Aorta (tissue), 5 donors: ENCODE data around the gene WARS2. TPM values are rescaled to one million over a fixed set of nuclear protein-coding genes. Genes with fewer than 3 reads are reported as not detected.

ENCODE experiments used
- ATAC-seq: fragments of 200-7000 bp; cut with Tn5 transposase; one replicate; pipeline ENCODE4 v1.9.1; 2022; ENCODE audit warnings: moderate library complexity; ENCODE audit not compliant: low FRiP score
- DNase-seq, 2 donors: peaks; one replicate each; pipeline ENCODE4 v3.0.0-alpha.2; 2020
- H3K27ac ChIP-seq, 2 donors: one replicate each; pipeline ENCODE4 v1.5.1; 2013; ENCODE audit warnings: low read length in 2 of 2, mild to moderate bottlenecking in 2 of 2, moderate library complexity in 2 of 2, control low read depth in 1 of 2, inconsistent platforms in 1 of 2, low read depth in 1 of 2
- H3K27me3 ChIP-seq, 2 donors: one replicate each; pipeline ENCODE4 v1.6.1; 2013; ENCODE audit warnings: control low read depth in 1 of 2, low read length in 1 of 2, mild to moderate bottlenecking in 1 of 2, moderate library complexity in 1 of 2; ENCODE audit not compliant: insufficient read depth in 2 of 2, control insufficient read depth in 1 of 2
- H3K36me3 ChIP-seq, 2 donors: one replicate each; pipeline ENCODE4 v1.6.1; 2013; ENCODE audit warnings: control low read depth in 1 of 2, low read length in 1 of 2, mild to moderate bottlenecking in 1 of 2; ENCODE audit not compliant: insufficient read depth in 2 of 2, control insufficient read depth in 1 of 2
- H3K4me1 ChIP-seq, 2 donors: one replicate each; pipeline ENCODE4 v1.6.1; 2013; ENCODE audit warnings: low read length in 2 of 2, control low read depth in 1 of 2, mild to moderate bottlenecking in 1 of 2, moderate library complexity in 1 of 2; ENCODE audit not compliant: insufficient read depth in 2 of 2, control insufficient read depth in 1 of 2
- H3K4me3 ChIP-seq, 2 donors: one replicate each; pipeline ENCODE4 v1.5.1; 2013; ENCODE audit warnings: low read length in 2 of 2, control low read depth in 1 of 2, mild to moderate bottlenecking in 1 of 2
- H3K9me3 ChIP-seq: one replicate; pipeline ENCODE4 v1.6.1; 2013; ENCODE audit warnings: mild to moderate bottlenecking, low read length; ENCODE audit not compliant: control insufficient read depth
- WGBS, 2 donors: extraction: QIAGEN DNeasy Blood & Tissue Kit; methylation state at CpG; one replicate each; pipeline ENCODE4 v1.1.7; 2013; 5-methylcytosine and 5-hydroxymethylcytosine counted together
- intact Hi-C, 2 donors: fragments of 100-400 bp; cut with DNase I; formaldehyde crosslinking; loops; one replicate each; pipeline versions ENCODE4 v1.14.2 to v1.15.0; 2022
- polyA plus RNA-seq, 2 donors: library from polyadenylated mRNA; stranded (reverse); fragments of 200-250 nt; gene quantifications; one replicate each; pipeline ENCODE4 v1.2.3, GENCODE V29; 2013
- total RNA-seq, 2 donors: library from RNA; stranded (reverse); fragmentation: NEBNext Ultra II Directional; extraction: Animal tissue kit (Norgen Biotek cat#: 25700); gene quantifications; one replicate each; pipeline ENCODE4 v1.2.1, GENCODE V29; 2021
- donor health status: healthy with polysubstance abuse.
- donor health status: Bipolar disorder and iron deficiency.
- donor health status: DM: no; HTN: no; CAD: no.
- donor health status: DM: no; HTN: no; CAD: no.
- donor health status: DM: yes; HTN: yes; CAD: no.

The WARS2 gene
- total and polyA plus RNA-seq, 4 donors, result 6.6 to 11.5 (median 8.7) TPM

- Histone ChIP-seq H3K27me3 (no peaks in the 10 kb centered on the region), H3K9me3 (no peaks in the 10 kb centered on the region), H3K27ac (no peak overlapping the region), H3K36me3 (no peaks in the 10 kb centered on the region), H3K4me3 (no peak overlapping the region), H3K4me1 (peaks cover 0 to 6% of the 10 kb centered on the region in 2 donors)
- DNase-seq (no peak), ATAC-seq (no peak)
- intact Hi-C loops, result loop anchor here in 1 of 2 donors (10.0 kb wide), 1 partner anchor 65 kb away; the partner anchor contains the start of gene WARS2
- 31 to 49% methylated on average over 1 of the region's 1 CpG for WGBS, 2 donors
Observed at GRCh38 chr1:119079881-119080280, 60.6 kb downstream of the WARS2 start.

GRCh38 chr1:119075614-119076013, 64.8 kb downstream of the WARS2 start:
- DNase-seq (no peak), ATAC-seq (peak; percentile 54)
- Histone ChIP-seq H3K27me3 (no peaks in the 10 kb centered on the region), H3K36me3 (peaks cover 0 to 2% of the 10 kb centered on the region in 2 donors), H3K27ac (no peak overlapping the region), H3K4me1 (peaks cover 0 to 4% of the 10 kb centered on the region in 2 donors), H3K4me3 (no peak overlapping the region), H3K9me3 (no peaks in the 10 kb centered on the region)
- WGBS, 2 donors, result 3 to 10% methylated on average over 1 of the region's 1 CpG
- intact Hi-C loops, result no loop called here

- H3K4me1 ChIP-seq, result no peaks in the 10 kb centered on the region
- no peaks in the 10 kb centered on the region for H3K9me3 ChIP-seq
- WGBS, 2 donors, result 98% methylated on average over 3 of the region's 3 CpGs
- no peak overlapping the region for H3K27ac ChIP-seq
- H3K27me3 ChIP-seq, result no peaks in the 10 kb centered on the region
- H3K4me3 ChIP-seq, result no peak overlapping the region
- DNase-seq (no peak), ATAC-seq (no peak)
- peaks cover 0 to 2% of the 10 kb centered on the region in 2 donors for H3K36me3 ChIP-seq
- intact Hi-C loops, result no loop called here
Observed at GRCh38 chr1:119071321-119071720, 69.1 kb downstream of the WARS2 start.

- peaks cover 0 to 2% of the 10 kb centered on the region in 2 donors for H3K36me3 ChIP-seq
- no peaks in the 10 kb centered on the region for H3K27me3 ChIP-seq
- intact Hi-C loops, result no loop called here
- no peaks in the 10 kb centered on the region for H3K9me3 ChIP-seq
- 78 to 95% methylated on average over 5 of the region's 5 CpGs for WGBS, 2 donors
- DNase-seq (no peak), ATAC-seq (no peak)
- no peak overlapping the region for H3K27ac ChIP-seq
- no peaks in the 10 kb centered on the region for H3K4me1 ChIP-seq
- H3K4me3 ChIP-seq, result no peak overlapping the region
Observed at GRCh38 chr1:119069682-119070081, 70.8 kb downstream of the WARS2 start.

- ATAC-seq (no peak), DNase-seq (no peak)
- Histone ChIP-seq H3K4me1 (no peaks in the 10 kb centered on the region), H3K36me3 (peaks cover 0 to 2% of the 10 kb centered on the region in 2 donors), H3K4me3 (no peak overlapping the region), H3K27me3 (no peaks in the 10 kb centered on the region), H3K27ac (no peak overlapping the region), H3K9me3 (no peaks in the 10 kb centered on the region)
- WGBS, 2 donors, result 65 to 83% methylated on average over 4 of the region's 4 CpGs
- intact Hi-C loops, result no loop called here
Observed at GRCh38 chr1:119068427-119068826, 72.0 kb downstream of the WARS2 start.

GRCh38 chr1:119061700-119062099, 78.8 kb downstream of the WARS2 start:
- H3K9me3 ChIP-seq, result no peaks in the 10 kb centered on the region
- no peak overlapping the region for H3K27ac ChIP-seq
- intact Hi-C loops, result no loop called here
- ATAC-seq (no peak), DNase-seq (no peak)
- H3K27me3 ChIP-seq, result no peaks in the 10 kb centered on the region
- no peaks in the 10 kb centered on the region for H3K4me1 ChIP-seq
- H3K36me3 ChIP-seq, result no peaks in the 10 kb centered on the region
- H3K4me3 ChIP-seq, result no peak overlapping the region

GRCh38 chr1:119055568-119055967, 84.9 kb downstream of the WARS2 start:
- no peak for ATAC-seq
- intact Hi-C loops, result no loop called here
- H3K4me1 ChIP-seq, result no peaks in the 10 kb centered on the region

GRCh38 chr1:119053917-119054316, 86.5 kb downstream of the WARS2 start:
- no peak for ATAC-seq
- Histone ChIP-seq H3K27me3 (no peaks in the 10 kb centered on the region), H3K9me3 (no peaks in the 10 kb centered on the region), H3K4me1 (no peaks in the 10 kb centered on the region), H3K36me3 (no peaks in the 10 kb centered on the region), H3K27ac (no peak overlapping the region), H3K4me3 (no peak overlapping the region)
- intact Hi-C loops, result no loop called here
- 63 to 71% methylated on average over 1 of the region's 1 CpG for WGBS, 2 donors
- DNase-seq, result no peak

More at GRCh38 chr1:119055568-119055967, 84.9 kb downstream of the WARS2 start:
- DNase-seq, result no peak
- no peaks in the 10 kb centered on the region for H3K36me3 ChIP-seq
- 95 to 98% methylated on average over 2 of the region's 2 CpGs for WGBS, 2 donors
- H3K27me3 ChIP-seq, result no peaks in the 10 kb centered on the region
- H3K4me3 ChIP-seq, result no peak overlapping the region
- no peaks in the 10 kb centered on the region for H3K9me3 ChIP-seq
- H3K27ac ChIP-seq, result no peak overlapping the region

GRCh38 chr1:119052267-119052666, 88.2 kb downstream of the WARS2 start:
- no peaks in the 10 kb centered on the region for H3K4me1 ChIP-seq
- no peak overlapping the region for H3K27ac ChIP-seq
- intact Hi-C loops, result no loop called here
- no peak for DNase-seq
- no peaks in the 10 kb centered on the region for H3K36me3 ChIP-seq
- no peak for ATAC-seq
- H3K27me3 ChIP-seq, result no peaks in the 10 kb centered on the region
- no peak overlapping the region for H3K4me3 ChIP-seq
- H3K9me3 ChIP-seq, result no peaks in the 10 kb centered on the region
